AG04450 (cell line): ENCODE measurements around the gene GPR4. TPM values are rescaled to one million over a fixed set of nuclear protein-coding genes. Genes with fewer than 3 reads are reported as not detected.

Experiments
- CTCF ChIA-PET: fragments of 300-600, 350-600 bp; formaldehyde crosslinking; extraction: SDS; loops from one replicate; lab custom pipeline; 2022; ENCODE audit warnings: antibody characterized with exemption, inconsistent platforms; lab: Charles Lee
- POLR2A ChIA-PET: fragments of 350-600 bp; formaldehyde crosslinking; extraction: SDS; loops from one replicate; lab custom pipeline; 2021; ENCODE audit warnings: antibody characterized with exemption, inconsistent platforms; lab: Yijun Ruan, JAX
- DNase-seq: peaks from one replicate; pipeline ENCODE4 v3.0.0-alpha.2; 2011; ENCODE audit warnings: low read depth, low spot score
- H3K27ac ChIP-seq: one replicate; pipeline ENCODE4 v1.5.1; 2012; ENCODE audit warnings: low read depth, low read length, control low read depth
- H3K27me3 ChIP-seq: one replicate; pipeline ENCODE4 v1.6.0; 2012; ENCODE audit warnings: low read length; ENCODE audit not compliant: control insufficient read depth, insufficient read depth
- H3K4me3 ChIP-seq: 2 replicates; pipeline ENCODE4 v1.5.1; 2011; ENCODE audit warnings: mild to moderate bottlenecking, low read depth, low read length, control low read depth
- H3K9me3 ChIP-seq: 2 replicates; pipeline ENCODE4 v1.5.1; 2012; ENCODE audit warnings: low read length; ENCODE audit not compliant: control insufficient read depth, insufficient read depth
- polyA plus RNA-seq: library from polyadenylated mRNA; depleted of rRNA; stranded (reverse); fragments of >200 nt; gene quantifications from 2 replicates; pipeline ENCODE4 v1.2.3, GENCODE V29; 2011
- TF ChIP-seq, protein P1 (sequence below): IDR thresholded peaks from 2 replicates; pipeline ENCODE4 v1.5.1; 2011; ENCODE audit warnings: low read depth, low read length, control low read depth, inconsistent platforms

Gene GPR4
- polyA plus RNA-seq, 1 experiment: not detected

DNA sequence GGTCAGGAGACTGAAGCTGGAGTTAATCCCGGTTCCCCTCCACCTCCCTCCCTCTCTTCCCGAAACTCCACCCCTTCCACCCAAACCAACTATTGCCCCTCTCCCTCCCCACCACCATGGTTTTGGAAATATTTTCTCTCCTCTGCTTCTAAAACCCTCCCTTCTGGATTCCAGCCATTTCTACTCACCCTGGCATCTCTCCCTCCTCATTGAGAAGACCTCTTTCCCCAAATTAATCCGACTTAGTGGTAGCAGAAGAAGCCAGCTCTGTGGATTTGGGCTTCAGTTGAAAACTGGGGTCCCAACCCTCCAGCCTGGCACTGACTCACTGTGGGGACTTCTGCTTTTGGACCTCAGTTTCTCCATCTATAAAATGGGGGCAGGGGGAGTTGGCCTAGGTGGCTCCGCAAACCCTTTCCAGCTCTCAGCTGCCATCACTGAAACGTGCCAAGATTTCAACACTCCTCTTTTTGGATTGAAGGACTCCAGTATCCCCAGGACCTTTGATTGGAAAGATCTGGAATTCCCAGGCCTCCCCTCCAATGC, 1.6 kb downstream of the GPR4 start:
- CTCF ChIA-PET: interaction anchor here (0.9 to 1.4 kb wide), 2 partner anchors 42 kb away, joined by 3 read pairs; no protein-coding TSS in a partner anchor
- TF ChIP-seq, protein P1, sequence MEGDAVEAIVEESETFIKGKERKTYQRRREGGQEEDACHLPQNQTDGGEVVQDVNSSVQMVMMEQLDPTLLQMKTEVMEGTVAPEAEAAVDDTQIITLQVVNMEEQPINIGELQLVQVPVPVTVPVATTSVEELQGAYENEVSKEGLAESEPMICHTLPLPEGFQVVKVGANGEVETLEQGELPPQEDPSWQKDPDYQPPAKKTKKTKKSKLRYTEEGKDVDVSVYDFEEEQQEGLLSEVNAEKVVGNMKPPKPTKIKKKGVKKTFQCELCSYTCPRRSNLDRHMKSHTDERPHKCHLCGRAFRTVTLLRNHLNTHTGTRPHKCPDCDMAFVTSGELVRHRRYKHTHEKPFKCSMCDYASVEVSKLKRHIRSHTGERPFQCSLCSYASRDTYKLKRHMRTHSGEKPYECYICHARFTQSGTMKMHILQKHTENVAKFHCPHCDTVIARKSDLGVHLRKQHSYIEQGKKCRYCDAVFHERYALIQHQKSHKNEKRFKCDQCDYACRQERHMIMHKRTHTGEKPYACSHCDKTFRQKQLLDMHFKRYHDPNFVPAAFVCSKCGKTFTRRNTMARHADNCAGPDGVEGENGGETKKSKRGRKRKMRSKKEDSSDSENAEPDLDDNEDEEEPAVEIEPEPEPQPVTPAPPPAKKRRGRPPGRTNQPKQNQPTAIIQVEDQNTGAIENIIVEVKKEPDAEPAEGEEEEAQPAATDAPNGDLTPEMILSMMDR: no peak
- Histone ChIP-seq H3K27ac (no peak overlapping the region), H3K27me3 (peaks cover 46% of the 10 kb centered on the region), H3K4me3 (no peak overlapping the region), H3K9me3 (no peaks in the 10 kb centered on the region; the same call in 1 of the 2 replicates)
- POLR2A ChIA-PET: no interaction called here
- DNase-seq: no peak

DNA sequence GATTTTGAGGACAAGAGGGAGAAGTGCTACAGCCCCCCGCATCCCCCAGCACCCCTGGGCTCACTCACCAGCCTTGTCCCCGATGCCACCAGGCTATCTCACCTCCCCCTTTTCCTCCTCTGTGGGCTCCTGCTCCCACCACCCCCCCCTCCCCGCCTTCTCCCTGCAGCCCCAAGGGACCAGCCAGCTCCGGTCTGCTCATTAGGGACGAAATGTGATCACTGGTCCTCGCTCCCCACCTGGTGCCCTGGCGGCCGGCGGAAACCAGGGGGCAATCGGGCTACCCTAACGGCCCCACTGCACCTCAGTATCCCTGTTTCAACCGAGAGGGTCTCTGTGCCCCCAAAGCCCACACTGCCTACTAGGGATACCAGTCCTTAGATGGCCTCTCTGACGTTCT, 2.7 kb downstream of the GPR4 start:
- no peaks in the 10 kb centered on the region; the same call in 1 of the 2 replicates for H3K9me3 ChIP-seq
- DNase-seq: no peak
- POLR2A ChIA-PET: no interaction called here
- no peak overlapping the region for H3K27ac ChIP-seq
- CTCF ChIA-PET: interaction anchor here (1.4 kb wide), 1 partner anchor 159 kb away, joined by 4 read pairs; no protein-coding TSS in a partner anchor
- TF ChIP-seq, protein P1: no peak
- peaks cover 46% of the 10 kb centered on the region for H3K27me3 ChIP-seq
- H3K4me3 ChIP-seq: no peak overlapping the region

DNA sequence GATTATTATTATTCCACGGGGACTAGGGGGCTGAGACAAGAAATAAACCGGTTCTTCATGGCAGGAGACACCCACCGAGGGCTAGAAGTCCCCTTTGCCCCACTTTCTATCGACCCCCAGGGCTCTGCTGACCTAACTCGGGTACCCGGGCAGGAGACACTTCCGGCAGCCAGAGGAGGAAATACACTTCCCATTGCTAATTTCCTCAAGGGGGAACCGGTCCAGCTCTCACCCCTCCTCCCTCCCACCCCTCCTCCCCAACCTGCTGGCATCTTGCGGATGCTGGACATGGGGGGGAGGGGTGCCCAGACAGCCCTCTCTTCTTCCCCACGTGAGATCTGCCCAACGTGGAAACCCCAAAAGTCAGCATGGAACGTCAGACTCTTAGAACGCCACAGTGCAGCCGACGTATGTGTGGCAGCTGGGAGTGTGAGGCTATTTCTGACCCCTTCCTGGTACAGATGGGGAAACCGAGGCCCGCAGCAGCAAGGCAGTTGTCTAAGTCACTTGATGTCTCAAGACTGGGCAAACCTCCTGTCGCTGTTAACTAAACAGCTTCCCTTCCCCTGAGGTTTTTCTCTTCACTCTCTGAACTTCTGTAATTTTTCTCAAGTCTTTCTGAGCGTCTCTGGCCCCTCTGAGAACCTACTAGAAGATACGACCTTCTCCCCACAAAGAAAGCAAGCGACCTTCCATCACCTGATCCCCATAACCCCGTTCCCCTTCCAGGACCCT, 3.6 kb downstream of the GPR4 start:
- Histone ChIP-seq H3K27ac (no peak overlapping the region), H3K27me3 (peaks cover 46% of the 10 kb centered on the region), H3K4me3 (peak overlapping the region; percentile 1; the same call in 1 of the 2 replicates), H3K9me3 (no peaks in the 10 kb centered on the region; the same call in 1 of the 2 replicates)
- POLR2A ChIA-PET: interaction anchor here (0.6 kb wide), 1 partner anchor 280 kb away, joined by 4 read pairs; no protein-coding TSS in a partner anchor
- CTCF ChIA-PET: interaction anchor here (1.4 kb wide), 1 partner anchor 159 kb away, joined by 4 read pairs; no protein-coding TSS in a partner anchor
- DNase-seq: no peak
- TF ChIP-seq, protein P1: no peak

DNA sequence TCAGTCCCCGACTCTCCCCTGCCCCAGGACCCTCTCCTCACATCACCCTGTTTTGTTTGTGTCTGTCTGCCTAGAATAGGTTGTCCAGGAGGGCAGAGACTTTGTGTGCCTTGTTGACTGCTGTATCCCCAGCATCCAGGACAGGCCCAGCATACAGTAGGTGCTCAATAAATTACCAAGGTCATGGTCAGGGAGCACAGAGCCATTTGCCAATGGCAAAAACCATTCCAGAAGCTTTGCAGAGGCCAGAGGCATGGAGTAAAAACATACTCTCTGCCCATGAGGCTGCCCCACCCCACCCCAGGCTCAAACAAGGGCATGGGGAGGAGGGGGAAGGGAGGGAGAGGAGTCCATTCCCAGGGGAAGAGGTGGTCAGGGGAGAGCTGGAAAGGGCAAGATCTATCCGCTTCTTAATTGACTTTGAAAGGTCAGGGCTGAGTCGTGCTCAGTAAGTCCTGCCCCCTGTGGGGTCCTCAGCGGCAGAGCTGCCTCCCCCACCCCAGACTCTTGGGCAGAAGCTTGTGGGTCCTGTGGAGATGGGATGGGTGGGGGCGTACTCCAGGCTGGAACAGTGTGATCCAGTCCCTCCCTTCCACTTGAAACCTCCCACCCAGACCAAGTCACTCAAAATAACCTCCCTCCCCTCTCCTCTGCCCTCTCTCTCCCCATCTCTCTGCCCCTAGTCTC, 4.4 kb downstream of the GPR4 start:
- no peak for DNase-seq
- peaks cover 44% of the 10 kb centered on the region for H3K27me3 ChIP-seq
- TF ChIP-seq, protein P1: no peak
- CTCF ChIA-PET: no interaction called here
- POLR2A ChIA-PET: no interaction called here
- no peak overlapping the region for H3K27ac ChIP-seq
- no peak overlapping the region for H3K4me3 ChIP-seq
- no peaks in the 10 kb centered on the region; the same call in 1 of the 2 replicates for H3K9me3 ChIP-seq
